HepG2 (cell line): ENCODE data around the gene LYZL2. TPM values are rescaled to one million over a fixed set of nuclear protein-coding genes. Genes with fewer than 3 reads are reported as not detected.
"Not testable (repeated sequence)": the region's sequence is repeated elsewhere in the genome, so short reads cannot be mapped to it uniquely, and the experiment has no call there.

Experiments used
- ATAC-seq: fragments of 200-7000 bp; cut with Tn5 transposase; 3 replicates; pipeline ENCODE4 v1.9.1; 2020; ENCODE audit warnings: mild to moderate bottlenecking, moderate library complexity
- BruUV-seq: library from RNA; stranded (reverse); fragments of 400-500 nt; replicated peaks from 2 replicates; lab custom pipeline; 2021; lab: Mats Ljungman, UMichigan
- CTCF ChIA-PET: fragments of 300-600 bp; formaldehyde crosslinking; extraction: SDS; loops from one replicate; lab custom pipeline; 2021; ENCODE audit warnings: low total read pairs, inconsistent platforms, low intra/inter-chr PET ratio; lab: Yijun Ruan, JAX
- POLR2A ChIA-PET: fragments of 350-600 bp; sonication (Branson Sonifier 250); formaldehyde crosslinking; loops from one replicate; lab custom pipeline; 2020; ENCODE audit warnings: antibody characterized with exemption, inconsistent platforms; lab: Yijun Ruan, JAX
- DNase-seq: peaks from one replicate; pipeline ENCODE4 v3.0.0-alpha.2; 2015; ENCODE audit warnings: low spot score
- FAIRE-seq: peaks from 3 replicates; lab custom pipeline; 2011; peaks lifted over from hg19 to GRCh38; lab: Jason Lieb, UNC
- H2AFZ ChIP-seq: one replicate; pipeline ENCODE4 v1.6.1; 2011; ENCODE audit warnings: low read length, inconsistent platforms
- H3K27ac ChIP-seq: fragments of 300-600 bp; 3 replicates; pipeline ENCODE4 v1.8.0; 2011; ENCODE audit warnings: mixed run types, mild to moderate bottlenecking, mixed read lengths, low read length, inconsistent platforms; ENCODE audit not compliant: insufficient read depth; ENCODE audit errors: extremely low read length
- H3K27me3 ChIP-seq, 2 experiments: fragments of 200-600 bp in 1 of 2; 2 replicates in 1 of 2; 3 replicates in 1 of 2; pipeline versions ENCODE4 v1.6.0 to v1.8.0; 2011; ENCODE audit warnings: low read length in 2 of 2, mild to moderate bottlenecking in 2 of 2, moderate library complexity in 2 of 2, inconsistent platforms in 1 of 2; ENCODE audit not compliant: insufficient read depth in 2 of 2, control insufficient read depth in 1 of 2
- H3K36me3 ChIP-seq, 2 experiments: fragments of 200-600 bp in 1 of 2; replicated peaks in 1 of 2; 2 replicates in 1 of 2; 3 replicates in 1 of 2; pipeline versions ENCODE4 v1.5.1 to v1.8.0; 2011; ENCODE audit warnings: low read length in 2 of 2, inconsistent platforms in 1 of 2; ENCODE audit not compliant: insufficient read depth in 2 of 2, control insufficient read depth in 1 of 2
- H3K4me1 ChIP-seq: 2 replicates; pipeline ENCODE4 v1.5.1; 2012; ENCODE audit warnings: low read length, inconsistent platforms; ENCODE audit not compliant: insufficient read depth
- H3K4me2 ChIP-seq: 2 replicates; pipeline ENCODE4 v1.6.0; 2011; ENCODE audit warnings: low read depth, low read length, inconsistent platforms
- H3K4me3 ChIP-seq, 3 experiments: fragments of 200-600 bp in 1 of 3; sonication (generic), shearing (Covaris generic) in 1 of 3; replicated peaks in 1 of 3; 2 replicates each; pipeline ENCODE4 v1.5.1; 2011 to 2016; ENCODE audit warnings: low read length in 3 of 3, inconsistent platforms in 2 of 3, low read depth in 2 of 3, mild to moderate bottlenecking in 2 of 3, control low read depth in 1 of 3, mixed read lengths in 1 of 3; ENCODE audit not compliant: insufficient read depth in 1 of 3
- H3K79me2 ChIP-seq: one replicate; pipeline ENCODE4 v1.6.1; 2011; ENCODE audit warnings: low read length, inconsistent platforms; ENCODE audit not compliant: insufficient read depth
- H3K9ac ChIP-seq: 2 replicates; pipeline ENCODE4 v1.6.0; 2011; ENCODE audit warnings: mild to moderate bottlenecking, low read depth, low read length, inconsistent platforms; ENCODE audit not compliant: insufficient read depth
- H3K9me3 ChIP-seq: 2 replicates; pipeline ENCODE4 v1.5.1; 2012; ENCODE audit warnings: mild to moderate bottlenecking, low read length
- H4K20me1 ChIP-seq: 2 replicates; pipeline ENCODE4 v1.6.0; 2011; ENCODE audit warnings: inconsistent platforms, mild to moderate bottlenecking, low read length, moderate library complexity; ENCODE audit not compliant: insufficient read depth
- CHCHD3 ChIP-seq: sonication (generic); formaldehyde crosslinking; IDR thresholded peaks from 2 replicates; pipeline ENCODE4 v1.8.0; 2022; ENCODE audit warnings: mild to moderate bottlenecking, missing genetic modification reagents, moderate library complexity
- EED ChIP-seq: sonication (generic); formaldehyde crosslinking; IDR thresholded peaks from 2 replicates; pipeline ENCODE4 v1.5.0; 2020; ENCODE audit warnings: mild to moderate bottlenecking, missing genetic modification reagents
- ETV6 ChIP-seq: sonication (generic); formaldehyde crosslinking; conservative IDR thresholded peaks from 2 replicates; pipeline ENCODE4 v1.4.0; 2020; ENCODE audit warnings: missing genetic modification reagents
- NONO ChIP-seq, 2 experiments: fragments of 450-650 bp in 1 of 2; sonication (generic) in 1 of 2; formaldehyde crosslinking in 1 of 2; IDR thresholded peaks in 1 of 2; conservative IDR thresholded peaks in 1 of 2; 2 replicates each; pipeline versions ENCODE4 v1.6.1 to v1.8.0; 2017 to 2022; ENCODE audit warnings: mild to moderate bottlenecking in 1 of 2, missing genetic modification reagents in 1 of 2, moderate library complexity in 1 of 2
- REL ChIP-seq: sonication (generic); formaldehyde crosslinking; conservative IDR thresholded peaks from 2 replicates; pipeline ENCODE4 v1.8.0; 2022; ENCODE audit warnings: mild to moderate bottlenecking, missing genetic modification reagents, moderate library complexity
- SETDB1 ChIP-seq: sonication (generic); formaldehyde crosslinking; IDR thresholded peaks from 2 replicates; pipeline ENCODE4 v1.5.1; 2020; ENCODE audit warnings: missing genetic modification reagents, mild to moderate bottlenecking, borderline replicate concordance
- SIN3B ChIP-seq: fragments of 150-350 bp; IDR thresholded peaks from 2 replicates; pipeline ENCODE4 v1.6.1; 2014; ENCODE audit warnings: low read length
- STAG1 ChIP-seq: sonication (generic); formaldehyde crosslinking; IDR thresholded peaks from 2 replicates; pipeline ENCODE4 v1.4.0; 2020; ENCODE audit warnings: missing genetic modification reagents
- TBL1XR1 ChIP-seq: fragments of 150-350 bp; IDR thresholded peaks from 2 replicates; pipeline ENCODE4 v1.6.1; 2014; ENCODE audit warnings: borderline replicate concordance, low read length; ENCODE audit not compliant: partially characterized antibody
- WGBS: methylation state at CpG from one replicate; pipeline ENCODE4 v1.1.6; 2017; ENCODE audit warnings: low lambda C conversion rate; 5-methylcytosine and 5-hydroxymethylcytosine counted together
- in situ Hi-C: cut with HindIII; loops from 2 replicates; pipeline ENCODE4 v1.10.0; 2017; ENCODE audit warnings: low pct_unique_long_range_greater_than_20kb; ENCODE audit not compliant: extremely low pct_ligation_motif_present
- intact Hi-C: fragments of 100-400 bp; cut with micrococcal nuclease; formaldehyde crosslinking; loops from one replicate; pipeline ENCODE4 v1.10.0; 2022; ENCODE audit not compliant: unreplicated experiment
- polyA plus RNA-seq, 8 experiments: library from polyadenylated mRNA; depleted of rRNA in 3 of 8; stranded (reverse) in 7 of 8; unstranded in 1 of 8; fragments of >200 nt; fragmentation: Illumina TruSeq in 4 of 8; extraction: Trizol in 4 of 8; gene quantifications; 2 replicates each; pipeline versions ENCODE4 v1.2.1 to v1.2.3, GENCODE V29; 2011 to 2016; ENCODE audit warnings: low read depth in 4 of 8, missing spikeins in 1 of 8, mixed read lengths in 1 of 8; ENCODE audit not compliant: insufficient read depth in 1 of 8
- total RNA-seq, 5 experiments: library from RNA; depleted of rRNA; stranded (reverse); fragments of >200 nt; fragmentation: Illumina TruSeq; extraction: Trizol; gene quantifications; 2 replicates each; pipeline ENCODE4 v1.2.3, GENCODE V29; 2016; ENCODE audit warnings: low read depth in 1 of 5
- TF ChIP-seq, protein P1 (sequence below): sonication (generic); formaldehyde crosslinking; conservative IDR thresholded peaks from 2 replicates; pipeline ENCODE4 v1.4.0; 2020; ENCODE audit warnings: missing genetic modification reagents

The LYZL2 gene
- total and polyA plus RNA-seq, 2 of the 13 experiments (the other 11 are each of a cell fraction or from before 2014, with no cell fraction given) = 0.20 to 0.63 TPM

DNA sequence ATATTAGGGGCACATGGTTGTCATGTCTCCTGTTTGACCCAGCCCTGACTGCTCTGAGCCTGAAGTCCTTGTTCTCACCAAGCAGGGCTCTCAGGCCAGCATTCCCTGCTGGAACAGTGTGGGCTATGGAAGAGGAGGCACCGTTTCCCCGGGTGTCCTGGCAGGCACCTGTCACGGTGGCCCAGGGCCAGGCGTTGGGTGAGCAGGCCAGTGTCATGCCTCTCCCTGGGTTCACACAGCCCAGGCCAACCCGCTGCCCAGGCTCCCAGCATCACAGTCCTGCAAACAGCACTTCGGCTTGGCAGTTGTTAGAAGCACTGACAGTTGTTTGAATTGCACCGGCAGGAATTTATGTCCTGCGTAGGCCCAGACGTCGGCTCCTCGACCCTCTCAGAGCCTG, 38.4 kb upstream of the LYZL2 start:
- FAIRE-seq, H2AFZ ChIP-seq, CTCF ChIA-PET, H3K4me3 ChIP-seq, H3K36me3 ChIP-seq, H3K4me2 ChIP-seq, H3K9ac ChIP-seq, in situ Hi-C loops, intact Hi-C loops, POLR2A ChIA-PET, H4K20me1 ChIP-seq, BruUV-seq, H3K4me1 ChIP-seq, H3K9me3 ChIP-seq, H3K79me2 ChIP-seq, DNase-seq, H3K27ac ChIP-seq: not testable (repeated sequence)
- H3K27me3 ChIP-seq = peaks cover 1 to 24% of the 10 kb centered on the region in 2 experiments; a peak in 4 of 5 replicates
- peak; percentile 49 for ATAC-seq
- 40% methylated on average over 5 of the region's 11 CpGs for WGBS

DNA sequence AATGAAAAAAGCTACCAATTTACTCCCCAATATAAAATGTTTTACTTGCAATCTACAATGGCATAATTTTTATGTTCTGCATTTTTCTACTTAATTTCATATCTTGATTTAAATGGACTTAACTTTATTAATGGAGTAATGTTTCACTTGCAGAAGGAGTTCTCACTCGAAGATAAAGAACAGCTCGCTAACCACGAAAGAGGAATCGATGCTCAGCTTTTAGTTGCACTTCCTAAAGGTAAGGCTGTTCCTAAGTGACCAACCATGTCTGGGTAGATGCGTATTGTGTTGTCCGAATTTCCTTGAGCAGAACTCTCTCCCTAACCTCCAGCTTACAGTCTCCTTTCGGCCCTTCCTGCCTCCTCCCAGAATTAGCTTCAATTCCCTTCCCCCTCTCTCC, 33.9 kb upstream of the LYZL2 start:
- in situ Hi-C loops, CTCF ChIA-PET: not testable (repeated sequence)

DNA sequence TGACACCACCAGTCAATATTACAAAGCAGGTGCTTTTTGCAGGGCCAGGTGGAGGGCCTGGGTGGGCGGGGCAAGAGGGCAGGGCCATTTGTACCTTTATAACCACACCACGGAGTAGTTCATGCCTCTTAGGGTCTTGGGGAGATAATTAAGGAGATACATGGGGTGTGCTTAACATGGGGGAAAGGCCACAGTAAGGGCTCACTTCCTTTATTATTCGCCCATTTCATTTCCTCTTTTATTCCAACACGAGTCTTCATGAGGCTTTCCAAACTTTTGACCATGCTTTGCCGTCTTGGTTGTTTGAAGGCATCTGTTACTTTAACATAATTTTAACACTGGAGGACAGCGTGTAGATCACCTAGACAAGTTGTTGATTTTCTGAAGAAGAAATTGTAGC, 33.3 kb upstream of the LYZL2 start:
- intact Hi-C loops (no loop called here), in situ Hi-C loops (no loop called here)
- 37% methylated on average over 6 of the region's 6 CpGs for WGBS
- H3K79me2 ChIP-seq = no peaks in the 10 kb centered on the region
- FAIRE-seq (no peak), DNase-seq (no peak), ATAC-seq (no peak)
- ChIA-PET POLR2A (no interaction called here), CTCF (no interaction called here)
- H3K9me3 ChIP-seq = no peaks in the 10 kb centered on the region
- H3K4me2 ChIP-seq = no peak overlapping the region
- H3K4me3 ChIP-seq = no peak overlapping the region
- BruUV-seq = no TSS peak
- no peak overlapping the region for H2AFZ ChIP-seq
- H3K4me1 ChIP-seq = no peaks in the 10 kb centered on the region
- no peaks in the 10 kb centered on the region for H3K36me3 ChIP-seq
- H3K27me3 ChIP-seq = peaks cover 2 to 15% of the 10 kb centered on the region in 2 experiments; a peak in 4 of 5 replicates
- H4K20me1 ChIP-seq = no peaks in the 10 kb centered on the region
- H3K27ac ChIP-seq = no peak overlapping the region
- no peak overlapping the region for H3K9ac ChIP-seq
- TF ChIP-seq ETV6 (no peak), REL (no peak), STAG1 (CRISPR knock-in tag) (no peak), NONO (IDR thresholded peaks at IDR 0.05) (no peak), NONO (CRISPR knock-in tag; conservative IDR thresholded peaks at IDR 0.05) (no peak), EED (CRISPR knock-in tag) (no peak), TBL1XR1 (no peak), SETDB1 (CRISPR knock-in tag) (no peak), SIN3B (no peak), CHCHD3 (CRISPR knock-in tag) (no peak)
- TF ChIP-seq, protein P1, sequence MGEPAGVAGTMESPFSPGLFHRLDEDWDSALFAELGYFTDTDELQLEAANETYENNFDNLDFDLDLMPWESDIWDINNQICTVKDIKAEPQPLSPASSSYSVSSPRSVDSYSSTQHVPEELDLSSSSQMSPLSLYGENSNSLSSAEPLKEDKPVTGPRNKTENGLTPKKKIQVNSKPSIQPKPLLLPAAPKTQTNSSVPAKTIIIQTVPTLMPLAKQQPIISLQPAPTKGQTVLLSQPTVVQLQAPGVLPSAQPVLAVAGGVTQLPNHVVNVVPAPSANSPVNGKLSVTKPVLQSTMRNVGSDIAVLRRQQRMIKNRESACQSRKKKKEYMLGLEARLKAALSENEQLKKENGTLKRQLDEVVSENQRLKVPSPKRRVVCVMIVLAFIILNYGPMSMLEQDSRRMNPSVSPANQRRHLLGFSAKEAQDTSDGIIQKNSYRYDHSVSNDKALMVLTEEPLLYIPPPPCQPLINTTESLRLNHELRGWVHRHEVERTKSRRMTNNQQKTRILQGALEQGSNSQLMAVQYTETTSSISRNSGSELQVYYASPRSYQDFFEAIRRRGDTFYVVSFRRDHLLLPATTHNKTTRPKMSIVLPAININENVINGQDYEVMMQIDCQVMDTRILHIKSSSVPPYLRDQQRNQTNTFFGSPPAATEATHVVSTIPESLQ (CRISPR knock-in tag) = no peak

More for the DNA sequence above, 33.9 kb upstream of the LYZL2 start:
- FAIRE-seq, DNase-seq, H3K9ac ChIP-seq, H3K9me3 ChIP-seq, H3K4me3 ChIP-seq, H4K20me1 ChIP-seq, H3K36me3 ChIP-seq, ATAC-seq, POLR2A ChIA-PET, H2AFZ ChIP-seq, H3K4me1 ChIP-seq, intact Hi-C loops, H3K79me2 ChIP-seq, H3K4me2 ChIP-seq, BruUV-seq, H3K27ac ChIP-seq: not testable (repeated sequence)
- 24% methylated on average over 5 of the region's 7 CpGs for WGBS
- H3K27me3 ChIP-seq = peaks cover 2 to 16% of the 10 kb centered on the region in 2 experiments; a peak in 3 of 5 replicates
